Gastrocnemius medialis (tissue), 4 donors: Measurements from ENCODE around the gene EEF1G.

Experiments used
- CTCF ChIP-seq, 5 experiments: fragments of 450-650 bp in 3 of 5; fragments of 200-600 bp in 2 of 5; sonication (generic) in 2 of 5; IDR thresholded peaks in 4 of 5; conservative IDR thresholded peaks in 1 of 5; 1 replicate in 4 of 5; 2 replicates in 1 of 5; pipeline ENCODE4 v1.5.1; 2016 to 2019; ENCODE audit warnings: antibody characterized with exemption in 5 of 5, mild to moderate bottlenecking in 3 of 5, moderate library complexity in 3 of 5
- POLR2A ChIP-seq, 2 donors: fragments of 450-650 bp; IDR thresholded peaks; one replicate each; pipeline ENCODE4 v1.6.1; 2017; ENCODE audit warnings: antibody characterized with exemption in 2 of 2, mild to moderate bottlenecking in 2 of 2, moderate library complexity in 2 of 2

- TF ChIP-seq POLR2A (IDR thresholded peaks at IDR 0.05) (peak; percentile 86 to 93), CTCF (IDR thresholded peaks at IDR 0.05 in 4 of 5, conservative IDR thresholded peaks at IDR 0.05 in 1 of 5) (no peak)
These were observed 27.3 kb downstream of the EEF1G start, which contains the start of gene AHNAK for GRCh38 chr11:62546244-62546928.
